A549 treated with RU486 at 1 μM for 4 hours (cell line): ENCODE measurements around the gene ZNF385B. TPM values are rescaled to one million over a fixed set of nuclear protein-coding genes. Genes with fewer than 3 reads are reported as not detected.

Experiments used
- total RNA-seq: library from RNA; stranded (reverse); fragments of 200-300 nt; extraction: Qiagen RNA extraction; gene quantifications from 5 replicates; pipeline ENCODE4 v1.2.3, GENCODE V29; 2022; ENCODE audit warnings: low read depth

The ZNF385B gene
- not detected in 5 replicates for total RNA-seq

DNA sequence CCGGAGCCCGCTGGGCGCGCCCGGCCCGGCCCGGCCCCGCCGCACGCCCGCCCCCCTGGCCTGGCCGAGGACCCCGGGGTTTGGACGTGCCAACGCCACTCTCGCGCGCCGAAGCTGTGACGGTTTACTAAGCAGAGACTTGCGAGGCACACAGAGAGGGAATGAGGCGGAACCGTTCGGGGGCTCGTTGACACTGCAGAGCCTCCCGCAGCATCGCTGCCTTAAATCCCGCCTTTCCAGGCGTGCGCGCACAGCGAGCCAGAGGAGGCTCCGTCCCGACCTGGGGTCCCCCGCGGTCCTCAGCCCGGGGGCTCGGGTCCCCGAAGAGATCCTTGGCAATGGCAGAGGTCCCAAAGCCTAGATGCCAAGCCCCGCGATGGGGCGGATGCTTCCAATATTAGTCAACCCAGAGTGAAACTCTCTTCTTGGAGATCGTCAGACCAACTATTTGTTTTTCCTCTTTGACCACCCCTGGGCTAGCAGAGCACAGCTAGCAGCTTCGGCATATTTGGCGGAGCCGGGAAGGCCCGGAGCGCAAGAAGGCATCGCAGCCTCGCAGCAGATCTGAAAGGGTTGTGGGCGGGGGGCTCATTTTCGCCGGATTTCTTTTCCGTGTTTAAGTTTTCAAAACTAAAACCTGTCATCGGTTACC, at the start of gene ZNF385B:
Gene ZNF385B (minus strand): TSS at position 197 of the 652 bp plus-strand sequence.

Other genes starting within 250 kb of the ZNF385B start
- 8.7 to 17.2 TPM (median 12.1 TPM) in 5 replicates for gene CWC22, start 145.7 kb upstream of the ZNF385B start, total RNA-seq